T47D (cell line): Measurements from ENCODE around the gene DNAJC17.

Experiments used
- DNase-seq, 2 experiments: peaks; one replicate each; pipeline versions ENCODE4 v3.0.0 to v3.0.0-alpha.2; 2011 to 2012; ENCODE audit warnings: low read depth in 1 of 2, low spot score in 1 of 2
- JUND ChIP-seq: IDR thresholded peaks from 2 replicates; pipeline ENCODE4 v1.6.1; 2012; ENCODE audit warnings: low read depth
- in situ Hi-C: cut with HindIII; loops from 2 replicates; pipeline ENCODE4 v1.10.0; 2016; ENCODE audit warnings: low sequenced_read_pairs, low pct_unique_long_range_greater_than_20kb

Gene DNAJC17

GRCh38 chr15:40749151-40749630 is 58.1 kb downstream of the DNAJC17 start:
- no peak for DNase-seq
- TF ChIP-seq JUND: no peak
- in situ Hi-C loops: no loop called here

DNA sequence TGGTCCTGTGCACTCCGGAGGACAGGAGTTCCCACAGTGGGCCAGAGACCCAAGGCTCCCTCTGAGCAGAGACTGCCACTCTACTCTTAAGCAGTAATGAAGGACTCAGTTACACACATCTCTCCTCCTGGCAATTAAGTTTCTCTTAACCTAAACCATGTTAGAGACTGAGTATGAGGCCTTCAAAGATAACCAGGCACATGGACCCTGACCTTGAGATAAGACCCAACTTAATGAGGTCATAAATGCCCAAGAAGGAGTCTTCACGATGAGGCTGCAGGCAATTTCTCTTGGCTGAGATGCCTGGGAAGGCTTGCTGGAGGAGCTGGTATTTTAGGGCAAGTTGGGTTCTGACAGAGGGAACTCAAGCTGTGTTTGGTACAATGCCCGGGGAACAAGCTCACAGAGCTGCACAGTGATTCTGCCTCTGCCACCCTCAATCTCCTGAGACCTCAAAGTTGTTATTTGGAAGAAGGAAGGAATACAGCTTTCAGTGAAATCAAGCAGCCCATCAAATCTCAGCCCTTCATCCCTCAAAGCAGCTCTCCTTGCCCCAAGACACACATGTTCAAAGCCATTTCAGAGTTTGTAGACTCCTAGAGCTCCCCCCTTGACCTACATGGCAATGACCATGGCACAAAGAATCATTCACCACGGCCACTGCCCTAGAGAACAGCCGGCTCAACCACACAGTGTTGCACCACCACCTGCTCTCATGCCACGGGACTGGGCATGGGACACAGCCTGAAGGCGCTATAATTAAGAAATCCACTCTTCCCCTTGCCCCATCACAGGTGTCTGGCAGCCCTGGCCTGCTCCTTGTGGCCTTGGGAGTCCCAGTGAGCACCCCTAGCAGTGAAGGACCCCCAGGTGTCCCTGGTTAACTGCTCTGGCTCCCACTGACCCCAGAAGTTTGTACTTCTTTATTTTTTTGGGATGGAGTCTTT is 59.3 kb downstream of the DNAJC17 start:
- TF ChIP-seq JUND: no peak
- in situ Hi-C loops: no loop called here
- no peak for DNase-seq

- no peak for TF ChIP-seq JUND
- in situ Hi-C loops: no loop called here
- DNase-seq: no peak
Observed at GRCh38 chr15:40746916-40747418, 60.3 kb downstream of the DNAJC17 start.

- no peak for TF ChIP-seq JUND
- no peak for DNase-seq
- in situ Hi-C loops: no loop called here
Observed at GRCh38 chr15:40744815-40745152, 62.5 kb downstream of the DNAJC17 start.

GRCh38 chr15:40743921-40744814 is 63.1 kb downstream of the DNAJC17 start:
- TF ChIP-seq JUND: no peak
- in situ Hi-C loops: no loop called here
- no peak for DNase-seq

DNA sequence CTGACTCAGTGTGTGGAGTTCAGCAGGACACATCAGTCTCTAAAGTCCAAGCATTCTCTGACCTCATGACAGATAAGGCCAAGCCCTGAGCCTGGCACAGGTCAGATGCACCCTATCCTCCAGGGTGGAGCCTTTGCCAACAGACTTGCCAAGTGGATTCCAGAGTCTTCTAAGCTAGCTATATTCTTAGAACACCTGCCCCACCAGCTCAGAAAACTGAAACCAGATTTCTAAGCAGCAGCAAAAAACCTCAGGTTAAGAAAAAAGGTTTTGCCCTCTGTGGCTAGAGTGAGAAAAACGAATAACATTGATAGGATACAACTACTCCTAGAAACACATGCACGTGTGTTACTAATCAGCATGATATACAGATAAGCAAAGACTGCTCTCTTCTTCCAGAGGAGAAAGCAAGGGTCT is 63.8 kb downstream of the DNAJC17 start:
- in situ Hi-C loops: no loop called here
- no peak for TF ChIP-seq JUND
- DNase-seq: no peak

DNA sequence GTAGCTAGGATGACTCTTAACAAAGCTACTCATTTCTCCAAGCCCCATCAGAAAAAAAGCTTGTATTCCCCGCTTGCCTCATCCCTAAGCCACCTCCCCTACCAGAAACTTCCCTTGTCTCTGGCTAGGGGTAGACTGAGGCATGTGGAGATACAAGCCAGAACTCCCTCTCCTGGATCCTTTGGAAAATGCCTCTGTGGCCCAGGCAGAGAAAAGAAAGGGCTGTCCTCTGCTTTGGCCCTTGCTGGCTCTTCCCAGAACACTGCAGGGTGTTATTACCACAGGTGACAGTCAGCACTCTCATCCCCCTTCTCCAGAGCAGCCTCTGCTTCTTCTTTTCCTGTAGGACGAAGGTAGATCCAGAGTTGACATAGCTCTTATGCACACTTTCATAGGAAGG is 67.4 kb downstream of the DNAJC17 start:
- in situ Hi-C loops: no loop called here
- no peak for DNase-seq

DNA sequence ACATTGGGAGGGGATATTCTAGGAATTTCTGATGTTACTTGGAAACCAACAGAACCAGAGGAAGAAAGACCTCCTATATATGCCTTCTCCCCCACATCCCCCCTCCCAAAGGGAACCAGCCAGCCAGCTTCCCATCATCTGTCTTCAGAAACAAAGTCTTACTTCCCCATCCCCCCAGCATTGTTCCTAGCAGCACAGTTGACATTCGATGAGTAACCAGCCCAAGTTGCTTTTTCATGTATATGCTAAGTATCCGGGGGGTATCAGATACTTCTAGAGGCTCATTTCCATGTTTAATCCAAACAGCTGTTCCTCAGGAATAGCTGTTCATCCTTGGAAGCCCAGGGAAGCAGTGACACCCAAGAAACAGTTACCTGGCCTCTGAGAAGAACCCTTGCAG is 68.2 kb downstream of the DNAJC17 start:
- in situ Hi-C loops: no loop called here
- no peak for DNase-seq
- TF ChIP-seq JUND: no peak

More for the DNA sequence above, 67.4 kb downstream of the DNAJC17 start:
- TF ChIP-seq JUND: no peak

DNA sequence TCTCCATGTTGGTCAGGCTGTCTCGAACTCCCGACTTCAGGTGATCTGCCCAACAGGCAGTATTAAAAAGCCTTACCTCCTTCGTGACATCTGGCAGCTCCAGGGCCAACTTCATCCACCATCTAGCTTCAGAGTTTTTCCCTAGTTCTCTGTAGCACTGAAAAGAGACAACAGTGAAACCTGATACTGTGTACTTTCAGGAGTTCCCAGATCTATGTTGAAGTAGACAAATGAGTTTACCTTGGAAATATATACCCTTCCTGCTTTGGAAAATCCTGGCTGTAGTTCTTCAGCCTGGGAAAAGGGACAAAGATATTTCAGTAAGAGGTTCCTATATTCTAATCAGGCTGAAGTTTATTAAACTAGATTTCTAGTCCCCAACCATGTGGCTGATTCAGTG is 70.2 kb downstream of the DNAJC17 start:
- DNase-seq: peak in 1 of 2 experiments; percentile 22
- no peak for TF ChIP-seq JUND
- in situ Hi-C loops: no loop called here

- in situ Hi-C loops: no loop called here
- no peak for TF ChIP-seq JUND
- DNase-seq: no peak
Observed at GRCh38 chr15:40736575-40736974, 70.7 kb downstream of the DNAJC17 start.

DNA sequence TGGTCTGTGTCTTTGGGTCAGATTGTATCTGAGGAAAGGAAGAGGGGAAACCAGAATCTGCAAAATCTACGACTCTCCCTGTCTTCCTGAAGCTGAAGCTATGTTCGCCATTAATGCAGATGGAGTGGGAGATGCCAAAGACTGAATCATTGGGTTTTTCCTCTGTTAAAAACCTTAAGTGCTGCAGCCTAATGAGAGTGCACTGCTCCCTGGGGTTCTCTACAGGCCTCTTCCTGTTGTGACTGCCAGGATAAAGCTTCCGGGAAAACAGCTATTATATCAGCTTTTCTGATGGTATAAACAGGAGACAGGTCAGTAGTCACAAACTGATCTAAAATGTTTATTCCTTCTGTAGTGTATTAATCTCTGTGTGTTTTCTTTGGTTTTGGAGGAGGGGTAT is 76.2 kb downstream of the DNAJC17 start:
- in situ Hi-C loops: no loop called here

GRCh38 chr15:40723919-40724318 is 83.4 kb downstream of the DNAJC17 start:
- in situ Hi-C loops: no loop called here
- no peak for TF ChIP-seq JUND
- DNase-seq: no peak

More for the DNA sequence above, 76.2 kb downstream of the DNAJC17 start:
- TF ChIP-seq JUND: no peak
- DNase-seq: no peak
